ENCODE data around the gene CHIT1.

GRCh38 chr1:203239081-203239480 is 9.6 kb upstream of the CHIT1 start:
- TF ChIP-seq CTCF (IDR thresholded peaks at IDR 0.05 in 8 of 11, conservative IDR thresholded peaks at IDR 0.05 in 3 of 11) (no peak), POLR2A (IDR thresholded peaks at IDR 0.05) (no peak)
